HEK293T (cell line): ENCODE data around the gene POFUT1.

Source experiments
- CTCF ChIA-PET: fragments of 350-600 bp; formaldehyde crosslinking; extraction: SDS; loops from one replicate; lab custom pipeline; 2021; ENCODE audit warnings: antibody characterized with exemption, inconsistent platforms; lab: Yijun Ruan, JAX
- POLR2A ChIA-PET: fragments of 350-600 bp; formaldehyde crosslinking; extraction: SDS; loops from one replicate; lab custom pipeline; 2020; ENCODE audit warnings: antibody characterized with exemption, inconsistent platforms; lab: Yijun Ruan, JAX
- DNase-seq: peaks from one replicate; pipeline ENCODE4 v3.0.0; 2012; ENCODE audit warnings: mixed read lengths; ENCODE audit errors: extremely low spot score
- ARNT ChIP-seq: fragments of 450-650 bp; IDR thresholded peaks from 2 replicates; pipeline ENCODE4 v1.6.1; 2017; ENCODE audit warnings: mild to moderate bottlenecking
- BHLHE40 ChIP-seq: fragments of 450-650 bp; IDR thresholded peaks from 2 replicates; pipeline ENCODE4 v1.6.1; 2016; ENCODE audit warnings: mild to moderate bottlenecking, moderate library complexity, borderline replicate concordance
- CTBP1 ChIP-seq: fragments of 450-650 bp; IDR thresholded peaks from 2 replicates; pipeline ENCODE4 v1.6.1; 2016; ENCODE audit warnings: borderline replicate concordance
- FOXK2 ChIP-seq: fragments of 450-650 bp; IDR thresholded peaks from 2 replicates; pipeline ENCODE4 v1.6.1; 2016; ENCODE audit warnings: mild to moderate bottlenecking
- FOXM1 ChIP-seq: fragments of 450-650 bp; IDR thresholded peaks from 2 replicates; pipeline ENCODE4 v1.6.1; 2017; ENCODE audit warnings: mild to moderate bottlenecking, borderline replicate concordance
- HDGF ChIP-seq: fragments of 450-650 bp; IDR thresholded peaks from 2 replicates; pipeline ENCODE4 v1.6.1; 2017; ENCODE audit warnings: antibody characterized with exemption, borderline replicate concordance
- L3MBTL2 ChIP-seq: fragments of 450-650 bp; conservative IDR thresholded peaks from 2 replicates; pipeline ENCODE4 v1.6.1; 2016; ENCODE audit warnings: mild to moderate bottlenecking
- LEF1 ChIP-seq: fragments of 450-650 bp; IDR thresholded peaks from 2 replicates; pipeline ENCODE4 v1.6.1; 2017; ENCODE audit warnings: mild to moderate bottlenecking, borderline replicate concordance
- NFRKB ChIP-seq: fragments of 450-650 bp; IDR thresholded peaks from 2 replicates; pipeline ENCODE4 v1.6.1; 2016; ENCODE audit warnings: mild to moderate bottlenecking, moderate library complexity
- SP1 ChIP-seq: fragments of 450-650 bp; IDR thresholded peaks from 2 replicates; pipeline ENCODE4 v1.6.1; 2017
- SUZ12 ChIP-seq: fragments of 450-650 bp; IDR thresholded peaks from 2 replicates; pipeline ENCODE4 v1.6.1; 2016; ENCODE audit warnings: mild to moderate bottlenecking
- TARDBP ChIP-seq: fragments of 450-650 bp; IDR thresholded peaks from 2 replicates; pipeline ENCODE4 v1.6.1; 2016
- ZNF384 ChIP-seq: fragments of 450-650 bp; IDR thresholded peaks from 2 replicates; pipeline ENCODE4 v1.6.1; 2016
- TF ChIP-seq, protein P1 (sequence below): fragments of 450-650 bp; IDR thresholded peaks from 2 replicates; pipeline ENCODE4 v1.6.1; 2016

The POFUT1 gene

DNA sequence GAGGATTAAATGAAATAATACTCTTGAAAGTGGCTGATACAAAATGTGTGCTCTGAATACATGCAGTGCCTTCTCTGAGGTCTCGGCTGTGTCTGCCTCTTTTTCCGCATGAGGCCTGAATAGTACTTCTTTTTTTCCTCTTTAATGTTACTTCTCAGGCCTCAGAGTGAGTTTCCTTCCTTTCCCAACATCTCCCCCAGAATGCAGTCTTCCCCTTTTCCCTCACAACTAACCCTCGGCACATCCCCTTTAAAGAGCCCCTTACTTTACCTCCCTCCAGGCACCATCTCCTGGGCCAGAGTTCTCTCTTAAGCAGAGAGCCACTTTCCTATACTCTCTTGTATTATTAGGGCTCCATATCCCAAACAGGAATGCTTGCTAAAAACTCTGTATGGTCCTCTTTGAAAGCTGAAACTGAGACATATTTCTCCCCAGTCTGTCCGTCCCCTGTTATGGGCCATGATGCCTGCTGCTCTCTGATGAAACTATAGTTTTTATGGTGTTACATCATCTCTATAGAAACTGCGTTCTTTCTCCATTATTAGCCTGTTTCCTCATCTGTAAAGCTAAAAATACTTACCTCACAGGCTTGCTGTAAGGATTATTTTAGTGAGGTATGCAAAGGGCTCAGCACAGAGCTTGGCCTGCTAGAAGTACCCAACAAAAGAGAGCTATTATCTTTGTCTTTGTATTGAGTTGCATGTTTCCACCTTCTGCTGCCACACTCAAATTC is 2.4 kb upstream of the POFUT1 start:
- POLR2A ChIA-PET: no interaction called here
- DNase-seq: no peak
- CTCF ChIA-PET: interaction anchor here (0.6 kb wide), 1 partner anchor 66 kb away, joined by 3 read pairs; no protein-coding TSS in a partner anchor
- TF ChIP-seq SP1 (no peak), SUZ12 (no peak), BHLHE40 (no peak)

DNA sequence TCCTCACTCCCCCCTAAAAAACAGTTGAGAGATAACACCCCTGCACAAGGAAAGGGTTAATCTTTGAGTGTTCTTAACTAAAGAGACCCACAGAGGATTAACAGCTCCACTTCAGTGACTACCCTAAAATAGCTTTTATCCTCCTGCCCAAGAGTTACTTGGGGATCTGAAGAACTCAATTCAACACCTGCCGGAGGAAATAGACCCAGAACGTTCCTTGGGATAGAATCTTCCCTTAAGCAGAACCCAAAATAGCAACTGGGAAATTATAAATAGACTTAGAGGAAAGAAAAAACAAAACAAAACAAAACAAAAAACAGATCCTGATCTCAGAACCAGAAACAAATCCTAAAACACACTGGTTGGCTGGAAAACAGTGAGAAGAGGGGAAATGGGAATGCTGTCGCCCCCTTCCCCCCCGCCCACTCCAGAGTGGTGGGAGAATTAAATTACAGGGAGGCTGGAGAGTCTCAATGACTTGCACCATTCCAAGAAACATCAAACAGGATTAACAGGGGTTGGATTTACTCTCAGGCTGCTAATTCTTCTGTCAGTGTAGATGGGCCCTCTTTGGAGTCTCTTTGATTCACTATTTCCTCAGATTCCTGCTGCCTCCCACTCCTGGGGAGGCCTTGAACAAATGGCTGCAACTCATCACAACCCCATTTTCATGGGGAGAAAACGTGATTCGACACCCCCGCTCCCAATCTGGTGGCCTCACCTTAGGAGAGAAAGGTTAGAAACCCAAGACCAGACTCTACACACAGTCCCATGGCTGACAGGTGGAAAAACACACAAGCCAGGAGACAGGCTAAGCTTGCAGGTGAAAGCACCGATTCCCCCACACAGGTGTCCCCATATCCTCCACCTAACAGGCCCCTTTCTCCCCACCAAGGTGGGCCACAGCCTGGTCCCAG is 1.6 kb upstream of the POFUT1 start:
- no peak for TF ChIP-seq FOXK2
- no peak for TF ChIP-seq CTBP1
- no peak for TF ChIP-seq HDGF
- TF ChIP-seq BHLHE40: no peak
- TF ChIP-seq TARDBP: no peak
- TF ChIP-seq NFRKB: no peak
- no peak for TF ChIP-seq ZNF384
- no peak for TF ChIP-seq LEF1
- ChIA-PET CTCF (interaction anchor here (0.6 kb wide), 2 partner anchors 66 to 448 kb away, joined by 3 to 4 read pairs; no protein-coding TSS in a partner anchor), POLR2A (no interaction called here)
- no peak for DNase-seq

DNA sequence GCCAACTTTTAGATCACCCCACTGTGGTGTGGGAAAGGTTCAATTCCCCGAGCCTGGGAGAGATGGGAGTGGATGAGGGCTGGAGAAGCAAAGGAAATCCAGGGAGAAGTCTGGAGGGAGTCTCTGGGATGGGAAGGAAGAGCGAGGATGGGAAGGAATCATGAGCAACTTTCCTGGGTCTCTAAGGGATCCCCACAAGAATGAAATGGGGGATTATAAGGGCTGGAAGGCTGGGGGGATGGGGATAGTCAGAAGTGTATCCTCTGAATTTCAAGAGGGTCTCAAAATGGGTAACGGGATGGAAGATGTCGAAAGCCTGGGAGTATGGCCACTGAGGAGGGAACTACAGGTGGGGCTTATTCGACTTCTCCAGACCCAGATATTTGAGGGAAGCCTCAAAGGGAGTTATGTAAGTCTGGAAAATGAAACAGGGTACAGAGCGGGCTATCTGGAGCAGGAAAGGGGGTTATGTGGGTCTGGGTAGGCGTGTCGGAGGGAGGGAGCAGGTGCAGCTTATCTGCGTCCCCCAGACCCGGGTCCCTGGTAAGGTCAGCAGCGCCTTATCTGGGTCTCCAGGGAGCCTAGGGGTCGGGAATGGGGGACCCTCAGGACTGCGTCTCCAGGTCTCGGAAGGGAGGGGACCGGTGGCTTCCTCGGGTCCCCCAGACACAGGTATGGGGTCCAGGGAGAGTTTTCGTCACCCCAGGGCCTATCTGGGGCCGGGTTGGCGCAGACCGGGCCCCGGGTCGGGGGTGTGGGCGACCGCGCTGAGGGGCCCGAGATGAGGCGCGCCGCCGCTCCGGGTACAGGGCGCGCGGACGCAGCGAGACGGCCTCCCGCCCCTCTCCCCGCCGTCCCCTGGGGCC is 687 bp upstream of the POFUT1 start:
- POLR2A ChIA-PET: no interaction called here
- TF ChIP-seq L3MBTL2: no peak
- no peak for TF ChIP-seq BHLHE40
- TF ChIP-seq HDGF: no peak
- no peak for TF ChIP-seq NFRKB
- no peak for TF ChIP-seq CTBP1
- no peak for TF ChIP-seq FOXK2
- TF ChIP-seq ARNT: no peak
- no peak for TF ChIP-seq FOXM1
- TF ChIP-seq LEF1: no peak
- no peak for TF ChIP-seq TARDBP
- TF ChIP-seq SP1: no peak
- DNase-seq: peak; percentile 18
- CTCF ChIA-PET: no interaction called here

DNA sequence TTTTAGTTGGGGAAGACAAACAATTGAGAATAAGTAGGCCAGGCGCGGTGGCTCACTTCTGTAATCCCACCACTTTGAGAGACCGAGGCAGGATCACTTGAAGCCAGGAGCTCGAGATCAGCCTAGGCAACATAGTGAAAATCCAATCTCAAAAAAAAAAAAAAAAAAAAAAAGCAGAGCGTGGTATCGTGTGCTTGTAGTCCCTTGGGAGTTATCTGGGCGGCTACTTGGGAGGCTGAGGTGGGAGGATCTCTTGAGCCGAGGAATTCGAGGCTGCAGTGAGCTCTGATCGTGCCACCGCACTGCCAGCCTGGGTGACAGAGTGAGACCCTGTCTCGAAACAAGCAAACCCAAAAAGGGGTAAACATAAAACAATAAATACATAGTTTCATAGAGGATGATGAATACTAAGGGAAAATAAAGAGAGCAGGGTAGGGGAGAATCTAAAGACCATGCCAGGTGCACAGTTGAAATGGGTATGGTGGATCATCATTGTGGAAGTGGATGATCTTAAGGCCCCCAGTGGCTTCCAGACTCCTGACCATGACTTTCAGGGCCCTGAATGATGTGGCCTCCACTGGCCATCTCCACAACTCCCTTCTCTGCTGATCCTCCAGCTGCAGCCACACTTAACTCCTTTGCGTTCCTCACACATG is 947 bp downstream of the POFUT1 start:
- no peak for DNase-seq
- TF ChIP-seq FOXK2: no peak
- TF ChIP-seq ZNF384: peak; percentile 81
- TF ChIP-seq, protein P1, sequence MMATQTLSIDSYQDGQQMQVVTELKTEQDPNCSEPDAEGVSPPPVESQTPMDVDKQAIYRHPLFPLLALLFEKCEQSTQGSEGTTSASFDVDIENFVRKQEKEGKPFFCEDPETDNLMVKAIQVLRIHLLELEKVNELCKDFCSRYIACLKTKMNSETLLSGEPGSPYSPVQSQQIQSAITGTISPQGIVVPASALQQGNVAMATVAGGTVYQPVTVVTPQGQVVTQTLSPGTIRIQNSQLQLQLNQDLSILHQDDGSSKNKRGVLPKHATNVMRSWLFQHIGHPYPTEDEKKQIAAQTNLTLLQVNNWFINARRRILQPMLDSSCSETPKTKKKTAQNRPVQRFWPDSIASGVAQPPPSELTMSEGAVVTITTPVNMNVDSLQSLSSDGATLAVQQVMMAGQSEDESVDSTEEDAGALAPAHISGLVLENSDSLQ: no peak
- no peak for TF ChIP-seq TARDBP
- TF ChIP-seq SP1: no peak
- TF ChIP-seq FOXM1: no peak
- TF ChIP-seq HDGF: no peak
- POLR2A ChIA-PET: interaction anchor here (1.3 kb wide), 1 partner anchor 149 kb away, joined by 3 read pairs; no protein-coding TSS in a partner anchor
- CTCF ChIA-PET: no interaction called here

DNA sequence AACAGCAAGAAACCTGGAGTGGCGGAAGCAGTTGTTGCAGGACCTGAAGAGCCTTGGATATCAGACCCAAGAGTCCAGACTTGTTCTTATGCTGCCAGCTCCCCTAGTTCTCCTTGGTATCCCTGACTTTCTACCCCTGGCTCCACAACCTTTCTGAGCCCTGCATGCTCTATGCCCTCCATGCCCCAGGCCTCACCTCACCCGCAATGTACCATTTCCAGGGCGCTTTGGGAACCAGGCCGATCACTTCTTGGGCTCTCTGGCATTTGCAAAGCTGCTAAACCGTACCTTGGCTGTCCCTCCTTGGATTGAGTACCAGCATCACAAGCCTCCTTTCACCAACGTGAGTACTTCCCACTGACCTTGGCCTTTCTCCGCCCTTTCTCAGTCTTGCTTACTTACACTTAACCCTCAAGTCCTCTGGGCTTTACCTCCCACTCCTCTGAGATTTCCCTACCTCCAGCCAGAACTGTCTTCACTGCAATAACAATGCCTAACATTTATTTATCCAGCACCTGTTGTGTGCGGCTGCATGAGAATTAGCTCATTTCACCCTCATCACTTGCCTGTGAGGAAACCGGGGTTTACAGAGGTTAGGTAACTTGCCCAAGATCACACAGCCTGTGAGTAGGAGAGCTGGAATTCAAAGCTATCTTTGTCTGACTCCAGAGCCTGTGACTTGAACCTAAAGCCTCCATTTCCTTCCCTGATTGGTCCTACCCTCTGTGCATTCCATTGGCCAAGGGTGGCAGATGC is 2.3 kb downstream of the POFUT1 start:
- DNase-seq: no peak
- CTCF ChIA-PET: no interaction called here
- POLR2A ChIA-PET: interaction anchor here (1.3 kb wide), 1 partner anchor 147 kb away, joined by 3 read pairs; no protein-coding TSS in a partner anchor
- TF ChIP-seq L3MBTL2 (no peak), TARDBP (no peak), NFRKB (no peak), BHLHE40 (no peak), SUZ12 (no peak), FOXK2 (no peak)
- TF ChIP-seq, protein P1: no peak
